Measurements from ENCODE around the gene ALDH1B1. TPM values are rescaled to one million over a fixed set of nuclear protein-coding genes. Genes with fewer than 3 reads are reported as not detected.

The ALDH1B1 gene
- total and polyA plus RNA-seq, 2 of the 13 experiments (the other 11 are each of a cell fraction or from before 2014, with no cell fraction given): 45.1 to 125 TPM

GRCh38 chr9:38345851-38346755 is 46.4 kb upstream of the ALDH1B1 start (continued):
- TF ChIP-seq ZXDC (CRISPR knock-in tag; IDR thresholded peaks at IDR 0.05) (no peak), SAP130 (CRISPR knock-in tag; IDR thresholded peaks at IDR 0.05; ENCODE audit: low read depth) (no peak)

DNA sequence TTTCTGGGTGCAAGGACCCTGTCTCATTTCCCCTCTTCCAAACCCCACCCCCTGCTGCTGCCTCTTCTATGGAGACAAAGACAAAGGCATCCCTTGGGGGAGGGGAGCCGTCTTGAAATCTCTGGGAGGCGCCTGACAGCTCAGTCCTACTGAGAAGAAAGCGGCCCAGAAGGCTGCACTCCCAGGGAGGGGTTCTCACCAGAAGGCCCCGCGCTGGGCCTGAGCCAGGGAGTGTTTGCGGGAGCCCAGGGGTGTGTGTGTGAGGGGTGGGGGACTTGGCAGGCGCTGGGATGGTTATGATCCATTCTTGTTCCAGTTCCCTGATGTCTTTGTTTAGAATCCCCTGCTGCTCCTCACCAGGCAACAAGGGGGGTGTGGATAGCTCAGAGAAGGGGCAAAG is 45.7 kb upstream of the ALDH1B1 start:
- no peak for FAIRE-seq
- in situ Hi-C loops (cut with HindIII; ENCODE audit: extremely low pct_ligation_motif_present, low pct_unique_long_range_greater_than_20kb): no loop called here

More for the DNA sequence above, 45.7 kb upstream of the ALDH1B1 start:
- H3K27me3 ChIP-seq (ENCODE audit: control insufficient read depth in 1 of 2, insufficient read depth in 2 of 2, low read length in 2 of 2): peaks cover 6 to 24% of the 10 kb centered on the region in 2 experiments; a peak in 3 of 5 replicates
- TF ChIP-seq HNF1B (CRISPR knock-in tag; IDR thresholded peaks at IDR 0.05) (no peak), SYNCRIP (IDR thresholded peaks at IDR 0.05; ENCODE audit: insufficient read depth, low read depth, low read length) (no peak)
- H2AFZ ChIP-seq (ENCODE audit: low read length): no peak overlapping the region
- ATAC-seq (no peak), DNase-seq (ENCODE audit: low spot score) (no peak)
- H3K79me2 ChIP-seq (ENCODE audit: insufficient read depth, low read length): no peaks in the 10 kb centered on the region
- H3K4me3 ChIP-seq (replicated peaks in 1 of 3; ENCODE audit: insufficient read depth in 1 of 3, low read depth in 2 of 3, low read length in 3 of 3): no peak overlapping the region
- no TSS peak for BruUV-seq (replicated peaks)
- H4K20me1 ChIP-seq (ENCODE audit: insufficient read depth, low read length): no peaks in the 10 kb centered on the region
- POLR2A ChIA-PET: no interaction called here
- H3K27ac ChIP-seq (ENCODE audit: extremely low read length, insufficient read depth, low read length): no peak overlapping the region
- H3K9me3 ChIP-seq (ENCODE audit: low read length): no peaks in the 10 kb centered on the region
- CTCF ChIA-PET (ENCODE audit: low intra/inter-chr PET ratio, low total read pairs): no interaction called here
- 29% methylated on average over 6 of the region's 7 CpGs for WGBS (ENCODE audit: low lambda C conversion rate)
- no peaks in the 10 kb centered on the region for H3K36me3 ChIP-seq (replicated peaks in 1 of 2; ENCODE audit: control insufficient read depth in 1 of 2, insufficient read depth in 2 of 2, low read length in 2 of 2)
- H3K4me1 ChIP-seq (ENCODE audit: insufficient read depth, low read length): peaks cover under 1% of the 10 kb centered on the region; the same call in 1 of the 2 replicates
- no peak overlapping the region for H3K4me2 ChIP-seq (ENCODE audit: low read depth, low read length)
- H3K9ac ChIP-seq (ENCODE audit: insufficient read depth, low read depth, low read length): no peak overlapping the region
- intact Hi-C loops (cut with micrococcal nuclease; ENCODE audit: unreplicated experiment): no loop called here

Measured in HepG2 (cell line).